Testis (tissue), 3 donors: Measurements from ENCODE around the gene TMEM209. TPM values are rescaled to one million over a fixed set of nuclear protein-coding genes. Genes with fewer than 3 reads are reported as not detected.
A peak's percentile ranks its signal among the peaks of the same experiment; 100 is the strongest.
"Not testable (repeated sequence)": the region's sequence is repeated elsewhere in the genome, so short reads cannot be mapped to it uniquely, and the experiment has no call there.

Source experiments
- DNase-seq: peaks from one replicate; pipeline ENCODE4 v3.0.0-alpha.2; 2019
- H3K27ac ChIP-seq, 2 donors: fragments of 200-600 bp; sonication (generic); one replicate each; pipeline ENCODE4 v1.5.1; 2019
- H3K27me3 ChIP-seq: fragments of 200-600 bp; sonication (generic); one replicate; pipeline ENCODE4 v1.5.1; 2019
- H3K36me3 ChIP-seq: fragments of 200-600 bp; sonication (generic); one replicate; pipeline ENCODE4 v1.5.1; 2017; ENCODE audit warnings: low read depth; ENCODE audit errors: missing control alignments
- H3K4me1 ChIP-seq: fragments of 200-600 bp; sonication (generic); one replicate; pipeline ENCODE4 v1.5.1; 2019
- H3K4me3 ChIP-seq, 2 donors: fragments of 200-600 bp; sonication (generic); one replicate each; pipeline ENCODE4 v1.5.1; 2017 to 2019
- H3K9me3 ChIP-seq: fragments of 200-600 bp; sonication (generic); one replicate; pipeline ENCODE4 v1.5.1; 2017
- CTCF ChIP-seq, 3 experiments: fragments of 450-650 bp in 2 of 3; fragments of 200-600 bp in 1 of 3; sonication (generic) in 1 of 3; IDR thresholded peaks; one replicate each; pipeline ENCODE4 v1.5.1; 2016 to 2019; ENCODE audit warnings: antibody characterized with exemption in 3 of 3, mild to moderate bottlenecking in 2 of 3, moderate library complexity in 1 of 3
- POLR2A ChIP-seq: fragments of 450-650 bp; IDR thresholded peaks from one replicate; pipeline ENCODE4 v1.6.1; 2017; ENCODE audit warnings: antibody characterized with exemption, mild to moderate bottlenecking, moderate library complexity
- WGBS, 2 donors: methylation state at CpG; one replicate each; pipeline ENCODE4 v1.1.5; 2018; 5-methylcytosine and 5-hydroxymethylcytosine counted together
- intact Hi-C: fragments of 100-400 bp; cut with DNase I; formaldehyde crosslinking; loops from one replicate; pipeline ENCODE4 v1.15.1; 2023; ENCODE audit warnings: low total_unique reads
- polyA plus RNA-seq: library from polyadenylated mRNA; stranded (reverse); fragments of 350-450 nt; fragmentation: Illumina TruSeq; extraction: RNeasy Lipid Tissue Mini Kit (QIAGEN cat#74804); gene quantifications from one replicate; pipeline ENCODE4 v1.2.3, GENCODE V29; 2014; ENCODE audit warnings: low read depth, low replicate concordance; ENCODE audit not compliant: insufficient read depth
- total RNA-seq, 2 donors: library from RNA; depleted of rRNA; stranded (reverse); fragments of >200 nt; gene quantifications; one replicate each; pipeline ENCODE4 v1.2.3, GENCODE V29; 2016

The TMEM209 gene
- total and polyA plus RNA-seq, 3 donors from 2014 or later, result 28.4 to 37.5 (median 33.8) TPM

GRCh38 chr7:130131191-130131834 is 73.9 kb downstream of the TMEM209 start:
- intact Hi-C loops, result no loop called here
- H3K9me3 ChIP-seq, result no peaks in the 10 kb centered on the region
- no peak for DNase-seq
- TF ChIP-seq POLR2A (no peak), CTCF (IDR thresholded peaks at IDR 0.05) (no peak)
- H3K27me3 ChIP-seq, result no peaks in the 10 kb centered on the region
- no peak overlapping the region for H3K27ac ChIP-seq
- no peaks in the 10 kb centered on the region for H3K36me3 ChIP-seq
- WGBS, 2 donors, result 90 to 95% methylated on average over 6 of the region's 6 CpGs
- peaks cover 14% of the 10 kb centered on the region for H3K4me1 ChIP-seq
- H3K4me3 ChIP-seq, result no peak overlapping the region

- Histone ChIP-seq H3K36me3 (no peaks in the 10 kb centered on the region), H3K4me3 (no peak overlapping the region), H3K4me1 (peaks cover 14% of the 10 kb centered on the region), H3K9me3 (no peaks in the 10 kb centered on the region), H3K27me3 (no peaks in the 10 kb centered on the region), H3K27ac (no peak overlapping the region)
- TF ChIP-seq CTCF (IDR thresholded peaks at IDR 0.05), result no peak
- TF ChIP-seq POLR2A, result no peak
- intact Hi-C loops, result no loop called here
- no peak for DNase-seq
- WGBS, 2 donors, result 88 to 100% methylated on average over 4 of the region's 4 CpGs
Measured at GRCh38 chr7:130129011-130129411, 76.2 kb downstream of the TMEM209 start.

- DNase-seq, result no peak
- intact Hi-C loops, result no loop called here
- WGBS, 2 donors, result 33 to 38% methylated on average over 1 of the region's 1 CpG
- Histone ChIP-seq H3K9me3 (no peaks in the 10 kb centered on the region), H3K27ac (peak overlapping the region in 1 of 2 donors; percentile 19), H3K36me3 (no peaks in the 10 kb centered on the region), H3K27me3 (no peaks in the 10 kb centered on the region), H3K4me1 (peaks cover 14% of the 10 kb centered on the region), H3K4me3 (no peak overlapping the region)
- TF ChIP-seq CTCF (IDR thresholded peaks at IDR 0.05) (no peak), POLR2A (no peak)
Measured at GRCh38 chr7:130127821-130128317, 77.3 kb downstream of the TMEM209 start.

- H3K4me1 ChIP-seq, result peaks cover 14% of the 10 kb centered on the region
- TF ChIP-seq POLR2A, result no peak
- TF ChIP-seq CTCF (IDR thresholded peaks at IDR 0.05), result no peak
- no peak overlapping the region for H3K4me3 ChIP-seq
- WGBS, 2 donors, result 41 to 54% methylated on average over 2 of the region's 2 CpGs
- H3K36me3 ChIP-seq, result no peaks in the 10 kb centered on the region
- intact Hi-C loops, result no loop called here
- no peak for DNase-seq
- no peaks in the 10 kb centered on the region for H3K27me3 ChIP-seq
- H3K9me3 ChIP-seq, result no peaks in the 10 kb centered on the region
- peak overlapping the region in 1 of 2 donors; percentile 19 for H3K27ac ChIP-seq
Measured at GRCh38 chr7:130127404-130127803, 77.8 kb downstream of the TMEM209 start.

GRCh38 chr7:130126840-130127239 is 78.4 kb downstream of the TMEM209 start:
- 83 to 95% methylated on average over 3 of the region's 3 CpGs for WGBS, 2 donors

More at GRCh38 chr7:130126840-130127239, 78.4 kb downstream of the TMEM209 start:
- H3K36me3 ChIP-seq, H3K4me3 ChIP-seq, intact Hi-C loops, H3K27ac ChIP-seq, H3K27me3 ChIP-seq, H3K9me3 ChIP-seq, DNase-seq: not testable (repeated sequence)
- H3K4me1 ChIP-seq, result peaks cover 14% of the 10 kb centered on the region
